ENCODE results near the gene RSPO3.
"Not testable (repeated sequence)": the region's sequence is repeated elsewhere in the genome, so short reads cannot be mapped to it uniquely, and the experiment has no call there.

RSPO3 gene

GRCh38 chr6:127206531-127207095 is 88.1 kb downstream of the RSPO3 start:
- no peak for DNase-seq

- no peak for DNase-seq
Observed at GRCh38 chr6:127207591-127208120, 89.2 kb downstream of the RSPO3 start.

- DNase-seq: no peak
Observed at GRCh38 chr6:127210725-127211124, 92.3 kb downstream of the RSPO3 start.

GRCh38 chr6:127212376-127212775 is 93.9 kb downstream of the RSPO3 start:
- DNase-seq: no peak

GRCh38 chr6:127214032-127214431 is 95.6 kb downstream of the RSPO3 start:
- not testable (repeated sequence) for DNase-seq

- not testable (repeated sequence) for DNase-seq
Observed at GRCh38 chr6:127214531-127214930, 96.1 kb downstream of the RSPO3 start.

GRCh38 chr6:127215931-127216330 is 97.5 kb downstream of the RSPO3 start:
- DNase-seq: no peak

GRCh38 chr6:127216810-127217789 is 98.6 kb downstream of the RSPO3 start:
- DNase-seq: no peak

GRCh38 chr6:127219869-127220268 is 101.4 kb downstream of the RSPO3 start:
- DNase-seq: no peak

- no peak for DNase-seq
Observed at GRCh38 chr6:127221201-127221600, 102.7 kb downstream of the RSPO3 start.

- no peak for DNase-seq
Observed at GRCh38 chr6:127222418-127222817, 103.9 kb downstream of the RSPO3 start.

GRCh38 chr6:127225497-127225896 is 107.0 kb downstream of the RSPO3 start:
- no peak for DNase-seq

GRCh38 chr6:127233819-127234218 is 115.3 kb downstream of the RSPO3 start:
- not testable (repeated sequence) for DNase-seq

- DNase-seq: no peak
Observed at GRCh38 chr6:127243501-127243900, 125.0 kb downstream of the RSPO3 start.
